Upper lobe of left lung (tissue), 4 donors: ENCODE data around the gene NME9.

ENCODE experiments used
- CTCF ChIP-seq, 6 experiments: fragments of 450-650 bp in 4 of 6; fragments of 200-600 bp in 2 of 6; sonication (generic) in 2 of 6; IDR thresholded peaks; one replicate each; pipeline ENCODE4 v1.5.1; 2016 to 2019; ENCODE audit warnings: antibody characterized with exemption in 6 of 6
- EP300 ChIP-seq, 4 donors: sonication (generic); formaldehyde crosslinking; IDR thresholded peaks; one replicate each; pipeline ENCODE4 v1.5.1; 2017; ENCODE audit warnings: antibody characterized with exemption in 4 of 4, control low read depth in 2 of 4

- TF ChIP-seq CTCF (IDR thresholded peaks at IDR 0.05) (no peak), EP300 (IDR thresholded peaks at IDR 0.05) (no peak)
Observed at GRCh38 chr3:138367326-138367850, 37.7 kb upstream of the NME9 start.
